ENCODE results near the gene NDUFV2.
"Not testable (repeated sequence)": the region's sequence is repeated elsewhere in the genome, so short reads cannot be mapped to it uniquely, and the experiment has no call there.

Gene NDUFV2

DNA sequence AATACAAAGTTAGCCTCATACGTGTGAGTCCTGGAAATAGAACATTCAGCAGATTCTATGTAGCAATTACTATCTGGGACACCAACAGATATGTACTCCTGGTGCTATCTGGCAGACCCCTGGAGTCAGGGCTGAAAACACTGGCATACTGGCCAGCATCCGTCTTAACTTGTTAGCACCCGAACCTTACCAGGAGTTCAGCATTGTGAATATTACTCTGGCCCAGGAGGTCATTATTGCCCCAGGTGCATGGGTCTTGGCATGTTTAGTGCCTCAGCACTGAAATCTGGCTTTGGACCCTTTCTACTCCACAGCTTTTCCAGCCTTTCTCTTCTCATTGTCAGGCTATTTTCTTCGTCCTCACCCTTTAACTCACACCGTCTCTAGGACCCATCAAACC, 11.9 kb upstream of the NDUFV2 start:
- DNase-seq (ENCODE audit: low read depth in 3 of 3), result no peak

GRCh38 chr18:9091066-9091476, 11.4 kb upstream of the NDUFV2 start:
- DNase-seq (ENCODE audit: low read depth in 3 of 3), result peak in 1 of 3 experiments; percentile 31

DNA sequence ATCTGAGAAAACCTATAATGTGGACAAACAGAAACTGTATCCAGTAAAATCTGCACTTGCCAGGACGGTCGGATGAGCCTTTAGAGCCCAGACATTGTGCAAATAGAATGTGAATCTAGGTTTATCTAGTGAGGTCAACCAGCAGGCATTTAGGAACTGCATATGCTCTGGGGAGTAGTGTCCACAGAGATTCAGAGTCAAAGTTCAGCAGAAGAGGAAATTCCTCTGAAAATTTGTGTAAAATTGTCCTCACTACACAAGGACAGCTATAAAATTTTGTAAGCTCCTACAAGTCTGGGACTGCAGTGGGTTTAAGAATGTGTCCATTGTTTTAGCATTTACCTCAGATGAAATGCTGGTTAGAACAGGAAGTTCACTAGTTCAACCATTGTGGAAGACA, 9.8 kb upstream of the NDUFV2 start:
- no peak for DNase-seq (ENCODE audit: low read depth in 3 of 3)

GRCh38 chr18:9093109-9093508, 9.4 kb upstream of the NDUFV2 start:
- not testable (repeated sequence) for DNase-seq (ENCODE audit: low read depth in 3 of 3)

DNA sequence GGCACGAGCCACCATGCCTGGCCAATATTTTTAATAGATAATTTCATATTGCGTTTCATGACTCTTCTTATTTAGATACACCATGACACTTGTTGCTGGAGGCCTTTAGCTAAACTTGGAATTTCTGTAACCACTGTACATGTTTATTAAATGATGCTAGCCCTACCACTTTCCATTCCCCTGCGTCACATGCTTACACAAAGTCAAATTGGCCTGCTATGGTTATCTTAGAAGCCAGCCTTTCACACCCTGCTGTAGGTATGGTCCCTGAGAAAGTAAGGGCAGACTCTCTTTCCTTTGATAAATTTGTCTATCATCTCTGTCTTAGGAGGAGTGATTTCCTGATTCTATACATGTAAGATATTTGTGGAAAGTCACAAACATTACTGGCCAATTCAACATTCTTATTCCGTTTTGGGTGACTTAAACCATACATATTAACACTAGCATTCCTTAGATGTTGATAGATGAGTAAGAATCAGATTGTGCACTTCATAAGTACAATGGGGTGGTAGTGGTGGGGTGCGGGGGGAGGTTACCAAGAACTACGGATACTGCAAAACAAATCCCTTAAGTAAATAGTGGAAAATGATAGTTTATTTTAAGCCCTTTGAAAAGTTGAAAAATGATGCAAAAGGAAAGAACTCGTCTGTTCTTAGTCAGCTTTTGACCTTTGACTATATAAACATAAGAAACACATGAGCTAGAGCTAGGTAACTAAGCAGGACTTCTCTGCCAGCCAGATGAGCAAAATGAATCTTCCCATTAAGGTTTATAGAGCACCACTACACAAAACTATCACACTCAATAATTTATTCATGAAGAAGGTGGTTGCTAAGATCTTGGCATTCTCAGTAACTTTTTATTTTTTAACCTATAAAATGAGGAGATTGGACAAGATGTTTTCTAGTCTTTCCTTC, 7.9 kb upstream of the NDUFV2 start:
- DNase-seq (ENCODE audit: low read depth in 3 of 3), result peak in 1 of 3 experiments; percentile 41

GRCh38 chr18:9095297-9096006, 7.0 kb upstream of the NDUFV2 start:
- no peak for DNase-seq (ENCODE audit: low read depth in 3 of 3)

DNA sequence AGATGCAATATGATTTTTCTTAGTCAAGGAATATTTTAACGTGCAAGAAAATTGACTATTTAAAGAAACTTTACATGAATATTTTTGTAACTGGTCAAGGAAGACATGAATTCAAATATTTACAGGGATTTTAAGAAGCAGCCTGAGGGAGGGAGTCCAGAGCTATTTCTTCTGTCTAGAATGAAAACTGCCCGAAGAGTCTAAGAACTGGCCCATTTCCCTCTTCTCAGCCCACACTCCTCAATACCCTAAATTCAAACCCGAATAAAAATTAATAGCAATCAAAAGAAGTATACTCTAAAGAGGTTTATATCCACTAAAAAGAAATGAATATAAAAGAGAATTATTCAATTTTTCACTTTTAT, 6.5 kb upstream of the NDUFV2 start:
- no peak for DNase-seq (ENCODE audit: low read depth in 3 of 3)

DNA sequence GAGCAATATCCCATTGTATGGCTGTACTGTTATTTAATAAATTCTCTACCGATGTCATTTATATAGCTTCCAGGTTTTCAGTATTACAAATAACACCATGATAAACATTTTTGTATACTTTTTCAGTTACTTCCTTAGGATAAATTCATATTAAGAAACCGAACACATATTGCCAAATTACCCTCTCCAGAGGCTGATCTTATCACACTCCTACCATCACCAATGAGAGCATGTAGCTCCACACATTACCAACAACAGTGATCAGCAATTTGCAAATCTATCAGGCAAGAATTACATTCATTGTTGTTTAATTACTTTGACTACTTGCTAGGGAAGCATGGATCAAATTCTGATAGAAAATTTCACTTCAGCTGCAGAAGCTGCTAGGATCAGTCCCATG, 5.8 kb upstream of the NDUFV2 start:
- DNase-seq (ENCODE audit: low read depth in 3 of 3), result no peak

- DNase-seq (ENCODE audit: low read depth in 3 of 3), result no peak
Measured at GRCh38 chr18:9097349-9097748, 5.2 kb upstream of the NDUFV2 start.

GRCh38 chr18:9100796-9101195, 1.7 kb upstream of the NDUFV2 start:
- DNase-seq (ENCODE audit: low read depth in 3 of 3), result no peak

- no peak for DNase-seq (ENCODE audit: low read depth in 3 of 3)
Measured at GRCh38 chr18:9101730-9102507, 580 bp upstream of the NDUFV2 start.

- no peak for DNase-seq (ENCODE audit: low read depth in 3 of 3)
Measured at GRCh38 chr18:9103376-9103873, 926 bp downstream of the NDUFV2 start.

DNA sequence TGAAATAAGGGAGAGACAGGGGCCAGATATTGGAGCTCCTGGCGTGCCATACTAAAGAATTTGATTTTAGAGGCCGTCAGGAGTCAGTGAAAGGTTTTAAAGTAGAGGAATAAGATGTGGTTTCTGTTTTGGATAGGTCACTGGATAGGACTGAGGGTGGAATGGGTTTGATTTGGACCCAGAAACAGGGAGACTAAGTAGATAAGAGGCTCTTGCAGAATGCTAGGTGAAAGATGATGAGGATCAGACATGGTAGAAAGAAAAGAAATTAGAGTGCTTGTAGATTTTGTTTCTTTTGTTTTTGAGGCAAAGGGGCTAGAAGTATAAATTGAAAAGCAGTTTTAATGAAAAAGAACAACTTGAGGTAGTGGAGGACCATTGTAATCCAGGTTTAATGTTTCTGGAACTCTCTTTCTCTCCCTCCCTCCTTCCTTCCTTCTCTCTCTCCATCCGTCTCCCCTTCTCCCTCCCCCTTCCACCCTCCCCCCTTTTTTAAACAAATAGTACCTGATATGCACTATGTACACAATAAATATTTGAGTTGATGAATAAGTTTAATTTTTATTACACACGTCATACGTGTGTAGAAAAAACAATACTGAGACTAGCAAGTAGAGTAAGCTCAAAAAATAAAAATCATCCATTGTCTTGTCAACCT, 1.9 kb downstream of the NDUFV2 start:
- no peak for DNase-seq (ENCODE audit: low read depth in 3 of 3)

GRCh38 chr18:9105420-9105819, 2.9 kb downstream of the NDUFV2 start:
- DNase-seq (ENCODE audit: low read depth in 3 of 3), result no peak

DNA sequence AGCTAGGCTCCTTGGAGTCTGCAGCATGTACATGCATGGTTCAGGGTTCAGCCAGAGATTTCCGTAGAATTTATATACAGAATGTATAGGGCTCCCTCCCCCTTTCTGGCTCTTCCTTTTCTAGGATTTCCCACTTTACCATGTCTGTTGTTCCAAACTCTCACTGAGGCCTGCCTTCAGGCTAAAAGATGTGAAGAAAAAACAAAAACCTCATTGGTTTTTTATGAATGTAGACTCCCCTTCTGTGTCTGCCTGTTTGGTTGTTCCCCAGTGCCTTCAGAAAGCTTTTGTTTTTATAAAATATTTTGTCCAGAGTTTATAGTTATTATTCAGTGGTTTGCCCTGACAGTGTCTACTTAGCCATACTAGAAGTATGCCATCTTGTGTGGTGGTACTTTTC, 3.6 kb downstream of the NDUFV2 start:
- DNase-seq (ENCODE audit: low read depth in 3 of 3), result no peak

GRCh38 chr18:9106800-9107584, 4.5 kb downstream of the NDUFV2 start:
- no peak for DNase-seq (ENCODE audit: low read depth in 3 of 3)

GRCh38 chr18:9108911-9109310, 6.4 kb downstream of the NDUFV2 start:
- DNase-seq (ENCODE audit: low read depth in 3 of 3), result no peak

GRCh38 chr18:9109523-9109922, 7.0 kb downstream of the NDUFV2 start:
- DNase-seq (ENCODE audit: low read depth in 3 of 3), result no peak

DNA sequence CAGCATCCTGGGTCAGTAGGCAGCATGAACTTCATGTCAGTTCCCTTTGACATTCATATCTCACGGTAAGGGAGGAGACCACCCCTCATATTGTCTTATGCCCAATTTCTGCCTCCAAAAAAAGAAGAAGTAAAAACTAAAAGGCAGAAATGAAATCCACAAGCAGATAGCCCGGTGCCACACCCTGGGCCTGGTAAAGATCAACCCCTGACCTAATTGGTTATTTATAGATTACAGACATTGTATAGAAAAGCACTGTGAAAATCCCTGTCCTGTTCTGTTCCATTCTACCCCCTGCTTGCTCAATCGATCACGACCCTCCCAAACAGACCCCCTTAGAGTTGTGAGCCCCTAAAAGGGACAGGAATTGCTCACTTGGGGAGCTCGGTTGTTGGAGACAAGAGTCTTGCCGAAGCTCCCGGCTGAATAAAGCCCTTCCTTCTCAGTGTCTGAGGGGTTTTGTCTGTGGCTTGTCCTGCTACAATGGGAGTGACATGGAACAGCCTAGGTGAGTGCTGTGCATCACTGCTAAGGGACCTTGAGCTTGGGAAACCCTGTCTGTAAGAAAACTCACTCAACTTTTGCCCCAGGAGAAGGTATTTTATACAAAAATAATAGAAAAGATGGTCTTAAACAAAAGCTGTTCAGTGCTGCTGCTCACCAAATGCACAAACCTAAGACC, 11.1 kb downstream of the NDUFV2 start:
- DNase-seq (ENCODE audit: low read depth in 3 of 3), result no peak

DNA sequence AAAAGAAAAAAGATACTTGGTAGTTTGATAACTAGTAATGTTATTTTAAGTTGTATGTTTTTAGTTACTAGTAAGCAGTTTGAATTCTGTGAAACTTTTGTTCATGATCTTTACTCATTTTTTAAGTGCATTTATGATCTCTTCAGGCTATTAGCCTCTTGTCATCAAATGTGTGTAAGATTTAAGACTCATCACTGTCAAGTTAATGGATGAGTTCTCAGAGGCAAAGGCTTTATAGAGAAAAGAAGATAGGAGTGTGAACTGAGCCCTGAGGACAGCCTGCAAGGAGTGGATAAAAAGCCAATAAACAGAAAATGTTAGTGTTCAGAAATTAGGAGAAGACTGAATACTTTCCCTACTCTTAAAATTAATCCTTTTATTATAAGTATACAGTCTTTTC, 13.5 kb downstream of the NDUFV2 start:
- DNase-seq (ENCODE audit: low read depth in 3 of 3), result no peak
